ENCODE measurements around the gene CD99L2. TPM values are rescaled to one million over a fixed set of nuclear protein-coding genes. Genes with fewer than 3 reads are reported as not detected.

Gene CD99L2
- total RNA-seq, 1 donor from 2014 or later = 23.8 TPM

DNA sequence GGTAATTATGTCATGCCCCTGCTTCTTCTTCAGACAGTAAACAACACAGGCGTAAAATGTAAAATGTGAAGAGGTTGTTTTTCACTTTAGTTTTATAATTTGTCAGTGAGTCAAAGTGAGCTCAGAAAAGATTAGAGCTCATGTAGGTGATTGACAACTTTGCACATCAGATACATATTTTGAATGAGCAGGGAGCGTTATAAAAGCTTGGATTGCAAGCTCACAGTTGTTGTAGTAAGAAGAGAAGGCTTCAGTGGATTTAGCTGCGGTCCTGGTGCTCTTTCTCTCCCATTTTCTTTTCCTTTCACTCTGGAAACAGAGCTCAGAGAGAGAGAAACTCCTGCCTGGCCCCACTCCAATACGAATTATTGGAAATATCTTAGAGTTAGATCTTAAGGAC, 178.8 kb downstream of the CD99L2 start:
- no peaks in the 10 kb centered on the region for H3K27me3 ChIP-seq
- H3K9me3 ChIP-seq = no peaks in the 10 kb centered on the region
- H3K4me1 ChIP-seq = no peaks in the 10 kb centered on the region
- TF ChIP-seq POLR2AphosphoS5 (IDR thresholded peaks at IDR 0.05; ENCODE audit: insufficient read depth in 1 of 2, low read depth in 1 of 2) (no peak), POLR2A (IDR thresholded peaks at IDR 0.05) (no peak)
- TF ChIP-seq, protein P1, sequence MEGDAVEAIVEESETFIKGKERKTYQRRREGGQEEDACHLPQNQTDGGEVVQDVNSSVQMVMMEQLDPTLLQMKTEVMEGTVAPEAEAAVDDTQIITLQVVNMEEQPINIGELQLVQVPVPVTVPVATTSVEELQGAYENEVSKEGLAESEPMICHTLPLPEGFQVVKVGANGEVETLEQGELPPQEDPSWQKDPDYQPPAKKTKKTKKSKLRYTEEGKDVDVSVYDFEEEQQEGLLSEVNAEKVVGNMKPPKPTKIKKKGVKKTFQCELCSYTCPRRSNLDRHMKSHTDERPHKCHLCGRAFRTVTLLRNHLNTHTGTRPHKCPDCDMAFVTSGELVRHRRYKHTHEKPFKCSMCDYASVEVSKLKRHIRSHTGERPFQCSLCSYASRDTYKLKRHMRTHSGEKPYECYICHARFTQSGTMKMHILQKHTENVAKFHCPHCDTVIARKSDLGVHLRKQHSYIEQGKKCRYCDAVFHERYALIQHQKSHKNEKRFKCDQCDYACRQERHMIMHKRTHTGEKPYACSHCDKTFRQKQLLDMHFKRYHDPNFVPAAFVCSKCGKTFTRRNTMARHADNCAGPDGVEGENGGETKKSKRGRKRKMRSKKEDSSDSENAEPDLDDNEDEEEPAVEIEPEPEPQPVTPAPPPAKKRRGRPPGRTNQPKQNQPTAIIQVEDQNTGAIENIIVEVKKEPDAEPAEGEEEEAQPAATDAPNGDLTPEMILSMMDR (IDR thresholded peaks at IDR 0.05) = no peak
- no peak for DNase-seq (ENCODE audit: extremely low spot score in 2 of 2)
- no peaks in the 10 kb centered on the region for H3K36me3 ChIP-seq
- intact Hi-C loops (cut with DNase I) = no loop called here
- H3K4me3 ChIP-seq = no peak overlapping the region
- no peak overlapping the region for H3K27ac ChIP-seq

Other genes starting within 250 kb of the CD99L2 start
- 22.6 TPM for gene MTMR1, start 205.3 kb downstream of the CD99L2 start, total RNA-seq
- gene HMGB3, start 84.7 kb upstream of the CD99L2 start, total RNA-seq = 1.7 TPM